ENCODE measurements around the gene TBC1D8.

- TF ChIP-seq ZFX (IDR thresholded peaks at IDR 0.05), result no peak
- TF ChIP-seq, protein P1, sequence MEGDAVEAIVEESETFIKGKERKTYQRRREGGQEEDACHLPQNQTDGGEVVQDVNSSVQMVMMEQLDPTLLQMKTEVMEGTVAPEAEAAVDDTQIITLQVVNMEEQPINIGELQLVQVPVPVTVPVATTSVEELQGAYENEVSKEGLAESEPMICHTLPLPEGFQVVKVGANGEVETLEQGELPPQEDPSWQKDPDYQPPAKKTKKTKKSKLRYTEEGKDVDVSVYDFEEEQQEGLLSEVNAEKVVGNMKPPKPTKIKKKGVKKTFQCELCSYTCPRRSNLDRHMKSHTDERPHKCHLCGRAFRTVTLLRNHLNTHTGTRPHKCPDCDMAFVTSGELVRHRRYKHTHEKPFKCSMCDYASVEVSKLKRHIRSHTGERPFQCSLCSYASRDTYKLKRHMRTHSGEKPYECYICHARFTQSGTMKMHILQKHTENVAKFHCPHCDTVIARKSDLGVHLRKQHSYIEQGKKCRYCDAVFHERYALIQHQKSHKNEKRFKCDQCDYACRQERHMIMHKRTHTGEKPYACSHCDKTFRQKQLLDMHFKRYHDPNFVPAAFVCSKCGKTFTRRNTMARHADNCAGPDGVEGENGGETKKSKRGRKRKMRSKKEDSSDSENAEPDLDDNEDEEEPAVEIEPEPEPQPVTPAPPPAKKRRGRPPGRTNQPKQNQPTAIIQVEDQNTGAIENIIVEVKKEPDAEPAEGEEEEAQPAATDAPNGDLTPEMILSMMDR (conservative IDR thresholded peaks at IDR 0.05), result no peak
Measured at GRCh38 chr2:101006065-101006715, 145.0 kb downstream of the TBC1D8 start.
